GM12892 (cell line): ENCODE measurements around the gene SUSD1.

ENCODE experiments used
- POLR2A ChIP-seq: IDR thresholded peaks from 2 replicates; pipeline ENCODE4 v1.6.1; 2011; ENCODE audit warnings: low read depth, low read length, control low read depth
- POLR2AphosphoS5 ChIP-seq: IDR thresholded peaks from 2 replicates; pipeline ENCODE4 v1.6.1; 2011; ENCODE audit warnings: low read depth, low read length, control low read depth

DNA sequence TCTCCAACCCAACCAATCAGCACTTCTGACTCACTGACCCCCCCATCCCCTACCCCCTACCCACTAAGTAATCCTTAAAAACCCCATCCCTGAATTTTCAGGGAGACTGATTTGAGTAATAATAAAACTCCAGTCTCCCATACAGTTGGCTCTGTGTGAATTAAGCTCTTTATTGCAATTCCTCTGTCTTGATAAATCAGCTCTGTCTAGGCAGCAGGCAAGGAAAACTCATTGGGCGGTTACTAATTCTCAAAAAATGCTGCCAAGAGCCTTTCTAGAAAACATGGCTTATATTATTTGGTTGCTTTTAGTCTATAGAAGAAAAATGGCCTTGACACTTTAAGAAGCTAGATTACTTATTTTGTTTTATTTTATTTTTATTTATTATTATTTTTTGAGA is 131.7 kb downstream of the SUSD1 start:
- TF ChIP-seq POLR2AphosphoS5 (no peak), POLR2A (no peak)
